Mesenchymal stem cell (in vitro differentiated cells and primary cell): ENCODE measurements around the gene MBD3.
A peak's percentile ranks its signal among the peaks of the same experiment; 100 is the strongest.

Experiments used
- DNase-seq: peaks from one replicate; pipeline ENCODE4 v3.0.0-alpha.2; 2013
- H2AFZ ChIP-seq: one replicate; pipeline ENCODE4 v1.6.1; 2013; ENCODE audit warnings: low read depth, mild to moderate bottlenecking, control low read depth, inconsistent platforms, low read length, moderate library complexity
- H2AK5ac ChIP-seq: 2 replicates; pipeline ENCODE4 v1.6.1; 2013; ENCODE audit warnings: low read length, moderate library complexity, mild to moderate bottlenecking, inconsistent platforms; ENCODE audit not compliant: severe bottlenecking
- H2BK120ac ChIP-seq: one replicate; pipeline ENCODE4 v1.6.1; 2013; ENCODE audit warnings: low read depth, mild to moderate bottlenecking, inconsistent platforms, low read length, moderate library complexity
- H2BK12ac ChIP-seq, 2 experiments: one replicate each; pipeline ENCODE4 v1.6.1; 2013; ENCODE audit warnings: inconsistent platforms in 2 of 2, low read length in 2 of 2, mild to moderate bottlenecking in 2 of 2, moderate library complexity in 2 of 2, control low read depth in 1 of 2
- H2BK15ac ChIP-seq: one replicate; pipeline ENCODE4 v1.6.1; 2013; ENCODE audit warnings: mild to moderate bottlenecking, low read depth, inconsistent platforms; ENCODE audit not compliant: poor library complexity, severe bottlenecking
- H2BK5ac ChIP-seq: 2 replicates; pipeline ENCODE4 v1.6.1; 2013; ENCODE audit warnings: low read depth, mild to moderate bottlenecking, low read length, control low read depth, inconsistent platforms; ENCODE audit not compliant: poor library complexity, severe bottlenecking
- H3K14ac ChIP-seq, 2 experiments: one replicate each; pipeline ENCODE4 v1.6.1; 2013; ENCODE audit warnings: inconsistent platforms in 2 of 2, low read length in 2 of 2, control low read depth in 1 of 2, mild to moderate bottlenecking in 1 of 2, moderate library complexity in 1 of 2
- H3K18ac ChIP-seq, 2 experiments: one replicate each; pipeline ENCODE4 v1.6.1; 2013; ENCODE audit warnings: inconsistent platforms in 2 of 2, low read length in 2 of 2, control low read depth in 1 of 2, low read depth in 1 of 2, mild to moderate bottlenecking in 1 of 2
- H3K23ac ChIP-seq, 2 experiments: one replicate each; pipeline ENCODE4 v1.6.1; 2013; ENCODE audit warnings: inconsistent platforms in 2 of 2, low read length in 2 of 2, mild to moderate bottlenecking in 2 of 2, moderate library complexity in 2 of 2, control low read depth in 1 of 2
- H3K27ac ChIP-seq: 2 replicates; pipeline ENCODE4 v1.5.1; 2013; ENCODE audit warnings: mild to moderate bottlenecking, moderate library complexity, low read length, control low read depth, inconsistent platforms; ENCODE audit not compliant: poor library complexity, severe bottlenecking
- H3K27me3 ChIP-seq, 2 experiments: 2 replicates each; pipeline versions ENCODE4 v1.6.1 to v1.7.0; 2013; ENCODE audit warnings: low read length in 2 of 2, mild to moderate bottlenecking in 2 of 2, moderate library complexity in 2 of 2, control low read depth in 1 of 2, inconsistent platforms in 1 of 2; ENCODE audit not compliant: control insufficient read depth in 1 of 2, insufficient read depth in 1 of 2
- H3K36me3 ChIP-seq, 2 experiments: 2 replicates each; pipeline versions ENCODE4 v1.6.1 to v1.7.0; 2013; ENCODE audit warnings: low read length in 2 of 2, control low read depth in 1 of 2, inconsistent platforms in 1 of 2, low read depth in 1 of 2, mild to moderate bottlenecking in 1 of 2; ENCODE audit not compliant: insufficient read depth in 2 of 2, control insufficient read depth in 1 of 2
- H3K4ac ChIP-seq, 2 experiments: one replicate each; pipeline ENCODE4 v1.6.1; 2013; ENCODE audit warnings: inconsistent platforms in 2 of 2, low read length in 2 of 2, mild to moderate bottlenecking in 2 of 2, moderate library complexity in 2 of 2, control low read depth in 1 of 2, low read depth in 1 of 2
- H3K4me1 ChIP-seq: 2 replicates; pipeline ENCODE4 v1.6.1; 2013; ENCODE audit warnings: low read depth, low read length, control low read depth; ENCODE audit not compliant: control insufficient read depth, insufficient read depth
- H3K4me2 ChIP-seq: 2 replicates; pipeline ENCODE4 v1.6.1; 2013; ENCODE audit warnings: low read length, mild to moderate bottlenecking, inconsistent platforms; ENCODE audit not compliant: poor library complexity, severe bottlenecking
- H3K4me3 ChIP-seq, 2 experiments: 2 replicates each; pipeline versions ENCODE4 v1.5.1 to v1.7.0; 2013; ENCODE audit warnings: low read length in 2 of 2, mild to moderate bottlenecking in 2 of 2, control low read depth in 1 of 2, low read depth in 1 of 2; ENCODE audit not compliant: insufficient read depth in 1 of 2
- H3K79me1 ChIP-seq: replicated peaks from 2 replicates; pipeline ENCODE4 v1.6.1; 2013; ENCODE audit warnings: mild to moderate bottlenecking, control low read depth, low read length, inconsistent platforms; ENCODE audit not compliant: poor library complexity, severe bottlenecking
- H3K9ac ChIP-seq: 2 replicates; pipeline ENCODE4 v1.7.0; 2013; ENCODE audit warnings: mild to moderate bottlenecking, low read length, moderate library complexity
- H3K9me3 ChIP-seq: 2 replicates; pipeline ENCODE4 v1.7.0; 2013; ENCODE audit warnings: mild to moderate bottlenecking, low read length; ENCODE audit not compliant: control insufficient read depth
- H4K8ac ChIP-seq: one replicate; pipeline ENCODE4 v1.6.1; 2013; ENCODE audit warnings: inconsistent platforms, mild to moderate bottlenecking, low read length, moderate library complexity
- H4K91ac ChIP-seq: one replicate; pipeline ENCODE4 v1.6.1; 2013; ENCODE audit warnings: mild to moderate bottlenecking, low read length, inconsistent platforms
- WGBS: methylation state at CpG from one replicate; pipeline ENCODE4 v1.1.7; 2013; ENCODE audit warnings: mixed read lengths; 5-methylcytosine and 5-hydroxymethylcytosine counted together

The MBD3 gene

DNA sequence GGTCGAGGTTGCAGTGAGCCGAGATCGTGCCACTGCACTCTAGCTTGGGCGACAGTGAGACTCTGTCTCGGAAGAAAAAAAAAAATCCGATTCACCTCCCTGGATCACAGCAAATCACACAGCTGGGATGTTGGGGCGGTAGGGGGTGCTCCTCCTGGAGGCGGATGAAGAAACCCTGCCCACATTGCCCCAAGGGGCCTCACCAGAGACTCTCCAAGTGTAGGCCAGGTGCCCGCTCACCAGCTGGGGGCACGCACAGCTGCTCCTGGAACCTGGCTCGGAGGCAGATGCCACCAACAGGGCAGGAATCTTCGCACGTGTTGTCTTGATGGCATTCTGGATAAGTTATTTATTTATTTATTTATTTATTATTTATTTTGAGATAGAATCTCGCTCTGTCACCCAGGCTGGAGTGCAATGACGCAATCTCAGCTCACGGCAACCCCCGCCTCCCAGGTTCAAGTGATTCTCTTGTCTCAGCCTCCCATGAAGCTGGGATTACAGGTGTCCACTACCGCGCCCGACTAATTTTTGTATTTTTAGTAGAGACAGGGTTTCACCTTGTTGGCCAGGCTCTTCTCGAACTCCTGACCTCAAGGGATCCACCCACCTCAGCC, 9.5 kb upstream of the MBD3 start:
- no peak overlapping the region for H4K91ac ChIP-seq
- H3K79me1 ChIP-seq = peaks cover 22% of the 10 kb centered on the region
- H2BK5ac ChIP-seq = no peak overlapping the region
- H2AK5ac ChIP-seq = no peak overlapping the region
- H3K36me3 ChIP-seq = peaks cover 29 to 43% of the 10 kb centered on the region in 2 experiments
- H3K27ac ChIP-seq = no peak overlapping the region
- no peak overlapping the region for H3K4me2 ChIP-seq
- DNase-seq = no peak
- no peak overlapping the region for H2AFZ ChIP-seq
- H2BK15ac ChIP-seq = no peak overlapping the region
- H3K27me3 ChIP-seq = no peaks in the 10 kb centered on the region
- H3K14ac ChIP-seq = no peak overlapping the region
- peaks cover 18% of the 10 kb centered on the region for H3K4me1 ChIP-seq
- H3K18ac ChIP-seq = no peak overlapping the region
- no peak overlapping the region for H2BK120ac ChIP-seq
- WGBS = 95% methylated on average over 19 of the region's 21 CpGs
- H3K9ac ChIP-seq = no peak overlapping the region
- no peak overlapping the region for H3K4me3 ChIP-seq
- no peak overlapping the region for H4K8ac ChIP-seq
- no peak overlapping the region for H2BK12ac ChIP-seq
- no peak overlapping the region for H3K23ac ChIP-seq
- no peaks in the 10 kb centered on the region for H3K9me3 ChIP-seq
- no peak overlapping the region for H3K4ac ChIP-seq

DNA sequence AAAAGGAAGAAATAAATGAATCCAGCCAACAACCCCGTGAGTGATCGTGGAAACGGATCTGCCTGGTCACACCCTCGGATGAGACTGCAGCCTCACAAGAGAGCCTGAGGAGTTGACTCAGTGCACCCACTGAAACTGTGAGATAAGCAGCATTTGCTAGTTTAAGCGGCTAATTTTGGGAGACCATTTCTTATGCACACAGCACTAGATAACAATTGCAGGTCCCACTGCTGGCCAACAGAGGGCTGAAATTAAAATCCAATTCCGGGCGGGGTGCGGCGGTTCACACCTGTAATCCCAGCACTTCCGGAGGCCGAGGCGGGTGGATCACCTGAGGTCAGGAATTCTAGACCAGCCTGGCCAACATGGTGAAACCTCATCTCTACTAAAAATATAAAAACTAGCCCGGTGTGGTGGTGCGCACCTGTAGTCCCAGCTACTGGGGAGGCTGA, 9.0 kb upstream of the MBD3 start:
- Histone ChIP-seq H2BK5ac (no peak overlapping the region), H3K23ac (no peak overlapping the region), H3K36me3 (peaks cover 35 to 47% of the 10 kb centered on the region in 2 experiments), H4K91ac (no peak overlapping the region), H3K9me3 (no peaks in the 10 kb centered on the region), H3K27ac (no peak overlapping the region), H3K18ac (no peak overlapping the region), H2BK12ac (no peak overlapping the region), H3K9ac (no peak overlapping the region), H4K8ac (no peak overlapping the region), H2AFZ (no peak overlapping the region), H2BK120ac (no peak overlapping the region), H3K4me2 (no peak overlapping the region), H2AK5ac (no peak overlapping the region), H3K79me1 (peaks cover 24% of the 10 kb centered on the region), H3K27me3 (no peaks in the 10 kb centered on the region), H3K4ac (no peak overlapping the region), H3K14ac (no peak overlapping the region), H3K4me3 (no peak overlapping the region), H2BK15ac (no peak overlapping the region), H3K4me1 (peaks cover 18% of the 10 kb centered on the region)
- WGBS = 97% methylated on average over 14 of the region's 14 CpGs
- DNase-seq = no peak

DNA sequence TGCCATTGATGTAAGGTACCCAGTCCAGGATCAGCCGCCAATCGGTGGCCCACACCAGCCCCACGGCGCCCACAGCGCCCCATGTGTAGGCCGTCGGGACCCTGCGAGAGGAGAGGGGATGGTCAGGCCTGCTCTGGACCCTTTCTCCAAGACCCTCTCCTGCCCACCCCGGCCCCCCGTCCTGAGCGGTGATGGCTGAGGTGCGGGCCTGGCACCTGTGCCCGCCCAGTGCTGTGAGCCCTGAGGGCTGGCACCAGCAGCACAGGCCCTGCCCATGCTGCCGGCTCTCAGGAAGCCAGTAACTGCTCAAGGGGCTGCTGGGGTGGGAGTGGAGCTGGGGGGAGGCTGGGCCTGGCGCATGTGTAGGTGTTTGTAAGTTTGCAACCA, 6.8 kb upstream of the MBD3 start:
- over 99% methylated on average over 15 of the region's 15 CpGs for WGBS
- Histone ChIP-seq H2BK5ac (no peak overlapping the region), H4K91ac (peak overlapping the region; percentile 20), H2AK5ac (no peak overlapping the region), H2BK12ac (no peak overlapping the region), H3K23ac (no peak overlapping the region), H2AFZ (no peak overlapping the region), H3K14ac (no peak overlapping the region), H4K8ac (no peak overlapping the region), H3K9ac (no peak overlapping the region), H3K9me3 (no peaks in the 10 kb centered on the region), H3K36me3 (peaks cover 48 to 58% of the 10 kb centered on the region in 2 experiments), H3K4ac (no peak overlapping the region), H3K4me1 (peaks cover 14% of the 10 kb centered on the region), H3K27me3 (no peaks in the 10 kb centered on the region), H3K27ac (no peak overlapping the region), H3K18ac (no peak overlapping the region), H2BK120ac (no peak overlapping the region), H3K79me1 (peaks cover 21% of the 10 kb centered on the region), H2BK15ac (no peak overlapping the region), H3K4me3 (no peak overlapping the region), H3K4me2 (no peak overlapping the region)
- DNase-seq = no peak

DNA sequence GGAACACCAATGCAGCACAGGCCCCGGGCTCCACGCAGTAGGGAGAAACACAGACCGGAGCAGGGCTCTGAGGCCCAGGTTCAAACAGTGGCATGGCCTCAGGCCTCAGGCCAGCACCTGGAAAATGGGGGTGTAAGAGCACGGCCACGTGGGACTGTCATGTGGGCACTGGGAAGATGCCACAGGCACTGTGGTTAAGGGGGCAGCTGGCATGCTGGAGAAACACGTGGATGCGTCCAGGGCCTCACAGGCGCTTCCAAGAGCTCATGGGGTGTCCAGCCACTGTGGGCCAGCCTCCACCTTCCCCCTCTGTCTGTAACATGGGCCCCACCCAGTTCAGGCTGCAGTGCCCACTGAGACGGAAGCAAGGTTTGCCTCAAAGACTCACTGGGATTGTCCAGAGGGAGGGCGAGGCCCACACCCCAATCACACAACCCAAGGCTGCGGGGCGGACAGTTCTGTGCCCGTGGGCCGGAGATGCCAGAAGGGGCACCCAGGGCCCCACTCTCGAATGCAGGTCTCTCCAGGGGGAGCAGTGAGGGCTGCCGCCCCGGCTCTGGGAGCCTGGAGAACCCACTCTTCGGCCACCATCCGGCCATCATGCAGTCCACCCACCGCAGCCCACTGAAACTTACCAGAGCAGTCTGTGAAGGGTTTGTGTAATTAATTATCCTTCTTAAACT, 6.3 kb upstream of the MBD3 start:
- H2BK15ac ChIP-seq = no peak overlapping the region
- no peak overlapping the region for H3K9ac ChIP-seq
- no peak overlapping the region for H2AFZ ChIP-seq
- H3K4me2 ChIP-seq = no peak overlapping the region
- no peak overlapping the region for H3K18ac ChIP-seq
- no peak overlapping the region for H2BK120ac ChIP-seq
- H3K23ac ChIP-seq = no peak overlapping the region
- 97% methylated on average over 19 of the region's 20 CpGs for WGBS
- H3K27ac ChIP-seq = no peak overlapping the region
- no peak overlapping the region for H2AK5ac ChIP-seq
- H4K91ac ChIP-seq = no peak overlapping the region
- H3K14ac ChIP-seq = no peak overlapping the region
- no peaks in the 10 kb centered on the region for H3K9me3 ChIP-seq
- no peak overlapping the region for H3K4me3 ChIP-seq
- no peaks in the 10 kb centered on the region for H3K27me3 ChIP-seq
- peak overlapping the region; percentile 0 for H4K8ac ChIP-seq
- DNase-seq = no peak
- H3K4ac ChIP-seq = no peak overlapping the region
- H3K36me3 ChIP-seq = peaks cover 53 to 62% of the 10 kb centered on the region in 2 experiments
- H2BK5ac ChIP-seq = no peak overlapping the region
- H3K4me1 ChIP-seq = peaks cover 10% of the 10 kb centered on the region
- no peak overlapping the region for H2BK12ac ChIP-seq
- H3K79me1 ChIP-seq = peaks cover 21% of the 10 kb centered on the region
